Keratinocyte (primary cell): ENCODE measurements around the gene SLC22A3. TPM values are rescaled to one million over a fixed set of nuclear protein-coding genes. Genes with fewer than 3 reads are reported as not detected.

Source experiments
- DNase-seq: peaks from one replicate; pipeline ENCODE4 v3.0.0-alpha.2; 2011; ENCODE audit warnings: low read depth, missing footprints, low spot score
- FAIRE-seq: peaks from 2 replicates; lab custom pipeline; 2011; peaks lifted over from hg19 to GRCh38; lab: Jason Lieb, UNC
- H2AFZ ChIP-seq: 2 replicates; pipeline ENCODE4 v1.6.0; 2012; ENCODE audit warnings: low read length, control low read depth, inconsistent platforms; ENCODE audit not compliant: control insufficient read depth
- H3K27ac ChIP-seq: 2 replicates; pipeline ENCODE4 v1.5.1; 2011; ENCODE audit warnings: low read length; ENCODE audit not compliant: control insufficient read depth, insufficient read depth
- H3K27me3 ChIP-seq: 3 replicates; pipeline ENCODE4 v1.6.0; 2011; ENCODE audit warnings: low read length; ENCODE audit not compliant: control insufficient read depth, insufficient read depth; ENCODE audit errors: extremely low read depth
- H3K36me3 ChIP-seq, 2 experiments: 2 replicates in 1 of 2; 3 replicates in 1 of 2; pipeline ENCODE4 v1.5.1; 2011; ENCODE audit warnings: low read length in 2 of 2, mild to moderate bottlenecking in 1 of 2; ENCODE audit not compliant: control insufficient read depth in 2 of 2, insufficient read depth in 2 of 2; ENCODE audit errors: extremely low read depth in 1 of 2
- H3K4me1 ChIP-seq: 3 replicates; pipeline ENCODE4 v1.5.1; 2011; ENCODE audit warnings: low read length; ENCODE audit not compliant: control insufficient read depth, insufficient read depth; ENCODE audit errors: extremely low read depth
- H3K4me2 ChIP-seq: 3 replicates; pipeline ENCODE4 v1.6.0; 2011; ENCODE audit warnings: low read depth, low read length; ENCODE audit not compliant: control insufficient read depth, insufficient read depth; ENCODE audit errors: extremely low read depth
- H3K4me3 ChIP-seq, 3 experiments: fragments of 200-600 bp in 1 of 3; sonication (generic) in 1 of 3; 2 replicates in 2 of 3; 3 replicates in 1 of 3; pipeline ENCODE4 v1.5.1; 2011 to 2016; ENCODE audit warnings: low read length in 3 of 3, mild to moderate bottlenecking in 3 of 3, control low read depth in 2 of 3, inconsistent platforms in 1 of 3, low read depth in 1 of 3, mixed read lengths in 1 of 3, mixed run types in 1 of 3, moderate library complexity in 1 of 3; ENCODE audit not compliant: control insufficient read depth in 2 of 3, insufficient read depth in 2 of 3; ENCODE audit errors: extremely low read depth in 1 of 3
- H3K79me2 ChIP-seq: 2 replicates; pipeline ENCODE4 v1.6.0; 2012; ENCODE audit warnings: low read length; ENCODE audit not compliant: control insufficient read depth, insufficient read depth
- H3K9ac ChIP-seq: 3 replicates; pipeline ENCODE4 v1.6.0; 2011; ENCODE audit warnings: low read length; ENCODE audit not compliant: control insufficient read depth, insufficient read depth; ENCODE audit errors: extremely low read depth
- H3K9me1 ChIP-seq: 3 replicates; pipeline ENCODE4 v1.6.0; 2011; ENCODE audit warnings: low read length; ENCODE audit not compliant: control insufficient read depth, insufficient read depth; ENCODE audit errors: extremely low read depth
- H3K9me3 ChIP-seq: 2 replicates; pipeline ENCODE4 v1.5.1; 2012; ENCODE audit warnings: low read depth, low read length; ENCODE audit not compliant: control insufficient read depth
- H4K20me1 ChIP-seq: 3 replicates; pipeline ENCODE4 v1.6.0; 2011; ENCODE audit warnings: low read length; ENCODE audit not compliant: control insufficient read depth, insufficient read depth; ENCODE audit errors: extremely low read depth
- CTCF ChIP-seq, 3 experiments: IDR thresholded peaks in 1 of 3; conservative IDR thresholded peaks in 1 of 3; optimal IDR thresholded peaks in 1 of 3; 2 replicates in 2 of 3; 3 replicates in 1 of 3; pipeline versions ENCODE3 to v1.5.1; 2011; ENCODE audit warnings: low read length in 3 of 3, mild to moderate bottlenecking in 3 of 3, moderate library complexity in 2 of 3, control low read depth in 1 of 3, inconsistent platforms in 1 of 3; ENCODE audit not compliant: insufficient read depth in 2 of 3; ENCODE audit errors: extremely low read depth in 1 of 3
- EZH2 ChIP-seq: IDR thresholded peaks from one replicate; pipeline ENCODE4 v1.6.1; 2012; ENCODE audit warnings: inconsistent platforms, mild to moderate bottlenecking, low read length, moderate library complexity
- dilution Hi-C: fragments of 300-500 bp; cut with MboI; formaldehyde crosslinking; loops from one replicate; pipeline ENCODE4 v1.7.0; 2020; ENCODE audit warnings: low sequenced_read_pairs; ENCODE audit not compliant: extremely low pct_ligation_motif_present
- polyA minus RNA-seq, 3 experiments: library from RNA; depleted of rRNA, polyadenylated mRNA; stranded (reverse); fragments of >200 nt; gene quantifications; 1 replicate in 1 of 3; 2 replicates in 1 of 3; 3 replicates in 1 of 3; pipeline ENCODE4 v1.2.3, GENCODE V29; 2011
- polyA plus RNA-seq, 5 experiments: library from polyadenylated mRNA; depleted of rRNA in 3 of 5; stranded (reverse) in 3 of 5; stranded (forward) in 1 of 5; unstranded in 1 of 5; fragments of >200 nt; gene quantifications; 1 replicate in 1 of 5; 2 replicates in 3 of 5; 3 replicates in 1 of 5; pipeline versions ENCODE4 v1.2.1 to v1.2.3, GENCODE V29; 2011 to 2012; ENCODE audit warnings: missing spikeins in 2 of 5, low read depth in 1 of 5, low replicate concordance in 1 of 5

Gene SLC22A3
- polyA plus RNA-seq (1.8 to 3.1 TPM (median 1.9 TPM) in 3 replicates), polyA minus RNA-seq (1.6 to 2.1 TPM (median 1.7 TPM) in 3 replicates)
- 2.3 TPM for polyA plus RNA-seq (2011; ENCODE audit: low read depth)
- 1.3 and 1.8 TPM in 2 replicates for polyA plus RNA-seq (2011; cell fraction: cytosol; rRNA removed)
- 6.6 and 7.0 TPM in 2 replicates for polyA plus RNA-seq (2011; cell fraction: nucleus; rRNA removed)
- 1.6 and 7.3 TPM in 2 replicates for polyA plus RNA-seq (2012; ENCODE audit: low replicate concordance)
- polyA minus RNA-seq (2011; cell fraction: cytosol; rRNA and poly(A)+ RNA removed), result 1.7 TPM
- 2.1 and 3.7 TPM in 2 replicates for polyA minus RNA-seq (2011; cell fraction: nucleus; rRNA and poly(A)+ RNA removed)

GRCh38 chr6:160348223-160349019 is at the start of gene SLC22A3:
Gene SLC22A3 (plus strand): TSS chr6:160348378. CDS start chr6:160348420, 42 bp downstream.
- Histone ChIP-seq H3K79me2 (no peaks in the 10 kb centered on the region), H3K27me3 (peaks cover 6% of the 10 kb centered on the region), H3K9me1 (no peaks in the 10 kb centered on the region), H3K36me3 (no peaks in the 10 kb centered on the region), H3K9me3 (no peaks in the 10 kb centered on the region), H3K27ac (no peak within 1 kb of the TSS), H4K20me1 (no peaks in the 10 kb centered on the region), H3K9ac (peak within 1 kb of the TSS; percentile 67), H3K4me1 (peaks cover 13% of the 10 kb centered on the region), H2AFZ (peak within 1 kb of the TSS; percentile 89), H3K4me3 (peak within 1 kb of the TSS; percentile 51 to 76 (median 74)), H3K4me2 (peak within 1 kb of the TSS; percentile 89)
- dilution Hi-C loops, result no loop called here
- no peak for FAIRE-seq
- DNase-seq, result no peak
- TF ChIP-seq EZH2 (peak; percentile 64), CTCF (optimal IDR thresholded peaks at IDR 0.05 in 1 of 3, IDR thresholded peaks at IDR 0.05 in 1 of 3, conservative IDR thresholded peaks at IDR 0.05 in 1 of 3; ENCODE audit: extremely low read depth in 1 of 3, insufficient read depth in 2 of 3, low read length in 3 of 3) (peak; percentile 21 to 37 (median 26))

- TF ChIP-seq CTCF (optimal IDR thresholded peaks at IDR 0.05 in 1 of 3, IDR thresholded peaks at IDR 0.05 in 1 of 3, conservative IDR thresholded peaks at IDR 0.05 in 1 of 3; ENCODE audit: extremely low read depth in 1 of 3, insufficient read depth in 2 of 3, low read length in 3 of 3) (no peak), EZH2 (no peak)
- Histone ChIP-seq H3K9ac (peak overlapping the region; percentile 14), H3K4me1 (peaks cover 18% of the 10 kb centered on the region), H3K27me3 (no peaks in the 10 kb centered on the region), H3K36me3 (no peaks in the 10 kb centered on the region), H4K20me1 (no peaks in the 10 kb centered on the region), H3K4me2 (peak overlapping the region; percentile 64), H3K9me3 (peaks cover 2% of the 10 kb centered on the region), H3K4me3 (peak overlapping the region in 1 of 3 experiments; percentile 4), H2AFZ (no peak overlapping the region), H3K9me1 (no peaks in the 10 kb centered on the region), H3K79me2 (no peaks in the 10 kb centered on the region), H3K27ac (peak overlapping the region; percentile 38)
- dilution Hi-C loops, result no loop called here
- DNase-seq (no peak), FAIRE-seq (no peak)
Observed at GRCh38 chr6:160299559-160299958, 48.6 kb upstream of the SLC22A3 start.
